ENCODE data around the gene LEF1. TPM values are rescaled to one million over a fixed set of nuclear protein-coding genes. Genes with fewer than 3 reads are reported as not detected.
"Not testable (repeated sequence)": the region's sequence is repeated elsewhere in the genome, so short reads cannot be mapped to it uniquely, and the experiment has no call there.

LEF1 gene
- total RNA-seq, 1 donor = 4.3 TPM

DNA sequence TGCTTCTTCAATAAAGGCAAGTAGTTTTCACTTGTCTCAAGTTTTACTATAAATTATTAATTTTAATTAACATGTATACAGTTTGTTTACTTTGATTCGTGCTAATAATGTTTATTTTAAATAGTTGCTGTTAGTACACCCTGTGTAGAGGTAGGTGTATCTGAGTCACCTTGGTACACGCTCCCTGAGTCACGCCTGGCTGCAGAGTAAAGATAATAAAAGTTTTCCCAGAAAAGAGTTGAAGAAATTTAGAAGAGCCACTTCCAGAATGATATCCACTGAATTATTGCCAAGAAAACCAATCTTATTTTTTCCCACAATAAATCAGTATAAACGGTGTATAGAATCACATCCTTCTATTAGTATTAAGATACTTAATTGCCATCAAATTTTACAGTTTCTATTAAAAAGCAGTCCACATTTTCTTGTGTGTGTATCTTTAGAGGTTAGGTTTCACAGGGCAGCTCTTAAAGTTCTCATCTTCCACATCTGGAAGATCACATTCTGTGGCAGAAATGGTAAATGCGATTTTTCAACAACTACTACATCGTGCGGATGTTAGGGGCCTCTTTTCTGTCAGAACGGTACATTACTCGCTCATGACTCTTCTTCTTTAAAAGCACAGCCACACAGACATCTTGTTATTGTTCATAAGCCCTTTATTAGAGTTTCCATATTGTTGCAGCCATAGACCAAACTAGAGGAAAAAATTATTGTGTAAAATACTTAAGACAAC is 123.6 kb downstream of the LEF1 start:
- no peak for DNase-seq (ENCODE audit: low read depth in 2 of 3, low spot score in 2 of 3)

DNA sequence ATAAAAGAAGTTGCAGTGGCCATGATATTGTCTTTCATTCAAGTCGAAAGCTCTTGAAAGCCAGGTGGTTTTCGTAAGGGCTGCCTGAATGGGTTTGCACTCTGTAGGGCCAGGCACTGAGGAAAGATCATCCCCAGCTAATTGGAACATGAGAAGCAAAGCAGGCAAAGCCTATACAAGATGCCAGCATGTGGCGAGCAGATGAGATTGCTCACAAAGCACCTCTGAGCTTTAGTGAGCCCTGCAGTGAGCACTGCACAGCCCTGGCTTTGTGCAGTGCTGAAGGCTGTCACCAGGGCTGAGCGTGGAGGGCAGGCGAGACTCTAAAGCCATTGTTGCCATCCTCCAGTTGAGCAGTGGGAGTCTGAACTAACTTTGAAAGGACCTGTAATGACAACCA is 125.2 kb downstream of the LEF1 start:
- DNase-seq (ENCODE audit: low read depth in 2 of 3, low spot score in 2 of 3) = no peak

DNA sequence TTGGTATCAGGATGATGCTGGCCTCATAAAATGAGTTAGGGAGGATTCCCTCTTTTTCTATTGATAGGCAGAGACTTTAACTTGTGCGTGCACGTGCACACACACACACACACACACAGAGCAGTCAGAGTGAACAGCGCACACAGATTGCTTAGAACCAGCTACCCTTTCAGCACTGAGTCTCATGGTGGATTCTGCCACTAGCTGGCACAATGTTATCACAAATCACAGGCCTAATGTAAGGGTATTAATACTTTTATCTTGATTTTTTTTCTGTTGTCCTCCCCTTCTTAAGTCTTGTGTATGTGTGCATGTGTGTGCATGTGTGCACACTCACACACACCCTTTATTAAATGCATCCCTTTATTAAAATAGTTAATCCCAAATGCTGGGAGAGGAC is 125.8 kb downstream of the LEF1 start:
- no peak for DNase-seq (ENCODE audit: low read depth in 2 of 3, low spot score in 2 of 3)

DNA sequence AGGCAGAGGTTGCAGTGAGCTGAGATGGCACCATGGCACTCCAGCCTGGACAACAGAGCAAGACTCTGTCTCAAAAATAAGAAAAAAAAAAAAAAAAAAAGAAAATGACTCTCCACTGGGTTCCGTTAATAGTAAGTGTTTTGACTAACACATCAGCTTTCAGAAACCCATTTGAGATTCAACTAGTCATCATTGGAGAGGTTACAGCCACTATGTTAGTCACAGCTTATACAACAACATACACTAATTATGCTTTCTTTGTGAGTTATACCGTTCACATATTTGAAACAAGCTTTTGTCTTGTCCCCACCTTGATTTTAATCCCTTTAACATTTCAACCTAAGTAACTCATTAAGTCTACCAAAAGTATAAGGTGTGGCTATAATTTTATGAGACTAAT is 130.8 kb downstream of the LEF1 start:
- no peak for DNase-seq (ENCODE audit: low read depth in 2 of 3, low spot score in 2 of 3)

DNA sequence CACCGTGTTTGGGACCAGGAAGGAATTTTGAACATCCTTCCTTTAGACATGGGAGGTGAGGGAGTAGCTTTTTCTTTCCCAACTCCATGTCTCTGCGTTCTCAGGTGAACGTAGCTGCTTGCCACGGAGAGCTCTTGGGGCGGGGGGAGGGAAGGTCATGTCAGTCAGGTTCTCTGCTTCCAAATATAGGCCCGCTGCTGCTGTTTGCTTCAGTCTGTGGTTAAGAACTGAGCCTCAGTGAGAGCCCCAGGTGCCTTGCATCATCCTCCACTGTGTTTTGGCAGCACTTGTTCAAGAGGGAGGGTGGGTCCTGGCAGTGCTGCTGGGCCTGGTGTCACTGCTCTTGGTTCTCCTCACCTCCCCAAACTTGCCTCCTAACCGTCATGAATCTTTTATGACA is 132.5 kb downstream of the LEF1 start:
- DNase-seq (ENCODE audit: low read depth in 2 of 3, low spot score in 2 of 3) = peak in 2 of 3 donors; percentile 16 to 40

DNA sequence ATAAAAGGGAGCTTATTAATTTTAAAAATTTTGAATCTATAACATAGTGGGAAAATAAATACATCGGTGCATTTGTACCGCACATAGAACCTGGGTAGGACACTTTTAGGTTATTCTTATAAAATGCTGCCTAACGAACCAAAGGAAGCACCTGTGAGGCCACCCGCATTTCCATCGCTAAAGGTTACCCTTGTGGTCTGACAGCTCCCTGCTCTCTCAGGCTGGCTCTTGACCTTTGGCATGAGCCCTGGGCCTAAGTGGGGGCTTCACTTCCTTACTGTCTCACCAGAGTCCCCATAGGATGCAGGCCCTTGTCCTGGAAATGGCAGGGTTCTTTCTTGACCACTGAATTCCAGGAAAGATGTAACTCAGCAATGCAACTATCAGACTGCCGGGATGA is 133.0 kb downstream of the LEF1 start:
- peak in 2 of 3 donors; percentile 16 to 49 for DNase-seq (ENCODE audit: low read depth in 2 of 3, low spot score in 2 of 3)

DNA sequence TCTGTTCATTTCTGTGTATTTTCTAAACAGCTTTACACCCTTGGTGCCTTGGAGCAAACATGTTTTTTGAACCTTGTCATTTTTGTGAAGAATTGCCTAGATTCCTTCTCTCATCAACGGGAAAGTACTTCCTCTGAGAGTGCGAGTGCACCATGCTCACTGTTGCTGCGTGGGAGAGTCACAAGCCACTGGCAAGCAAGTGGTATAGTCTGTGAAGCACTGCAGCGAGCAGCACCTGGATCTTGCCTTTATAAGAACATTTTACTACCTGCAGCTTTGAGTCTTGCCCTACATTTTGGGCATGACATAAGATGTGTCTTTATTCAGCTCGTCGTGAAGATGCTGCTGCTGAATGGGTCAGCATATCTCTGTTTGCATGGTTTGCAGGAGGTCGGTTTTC is 134.2 kb downstream of the LEF1 start:
- DNase-seq (ENCODE audit: low read depth in 2 of 3, low spot score in 2 of 3) = no peak

DNA sequence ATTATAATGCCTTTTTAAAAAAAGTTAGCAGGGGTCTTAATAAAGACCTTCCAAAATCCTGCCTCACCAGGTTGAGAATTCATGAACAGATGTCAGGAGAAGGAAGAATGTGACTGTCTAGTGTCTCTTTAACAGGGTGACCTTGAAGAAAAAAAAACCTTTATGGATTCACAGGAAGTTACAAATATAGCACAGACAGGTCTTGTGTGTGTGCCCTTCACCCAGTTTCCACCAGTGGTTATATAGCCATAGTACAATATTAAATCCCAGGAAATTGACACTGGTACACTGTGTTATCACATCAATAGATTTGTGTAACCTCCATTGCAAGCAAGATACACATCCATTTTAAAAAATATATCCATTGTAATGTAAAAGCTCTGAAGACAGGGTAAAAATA is 135.4 kb downstream of the LEF1 start:
- DNase-seq (ENCODE audit: low read depth in 2 of 3, low spot score in 2 of 3) = no peak

DNA sequence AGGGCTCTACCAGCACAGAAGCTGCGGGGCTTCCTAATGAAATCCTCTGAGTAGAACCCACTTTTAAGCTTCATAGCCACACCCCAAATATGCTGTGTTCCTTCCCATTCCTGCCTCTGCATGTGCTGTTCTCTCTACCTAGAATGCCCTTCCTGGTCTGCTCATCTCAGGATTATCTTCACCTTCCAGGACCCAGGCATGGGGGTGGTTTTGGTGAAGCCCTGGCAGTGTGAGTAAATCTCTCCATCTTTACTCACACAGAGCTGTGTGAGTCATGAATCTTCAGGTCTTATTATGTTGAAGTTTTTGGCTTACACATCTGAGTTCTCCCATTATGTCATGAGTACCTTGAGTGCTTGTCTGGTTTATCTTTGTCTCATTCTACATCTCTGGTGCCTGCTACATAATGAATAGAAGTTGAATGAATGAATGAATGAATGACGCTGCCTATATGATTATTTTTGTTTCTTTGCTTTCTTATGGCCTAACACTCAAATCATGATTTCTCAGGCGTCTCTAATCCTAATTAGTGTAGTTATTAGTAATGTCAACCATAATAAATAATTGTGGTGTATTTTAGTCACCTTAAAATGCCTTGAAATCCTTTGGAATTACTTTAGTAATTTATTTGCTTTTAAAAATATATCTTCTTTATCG is 137.2 kb downstream of the LEF1 start:
- DNase-seq (ENCODE audit: low read depth in 2 of 3, low spot score in 2 of 3) = no peak

DNA sequence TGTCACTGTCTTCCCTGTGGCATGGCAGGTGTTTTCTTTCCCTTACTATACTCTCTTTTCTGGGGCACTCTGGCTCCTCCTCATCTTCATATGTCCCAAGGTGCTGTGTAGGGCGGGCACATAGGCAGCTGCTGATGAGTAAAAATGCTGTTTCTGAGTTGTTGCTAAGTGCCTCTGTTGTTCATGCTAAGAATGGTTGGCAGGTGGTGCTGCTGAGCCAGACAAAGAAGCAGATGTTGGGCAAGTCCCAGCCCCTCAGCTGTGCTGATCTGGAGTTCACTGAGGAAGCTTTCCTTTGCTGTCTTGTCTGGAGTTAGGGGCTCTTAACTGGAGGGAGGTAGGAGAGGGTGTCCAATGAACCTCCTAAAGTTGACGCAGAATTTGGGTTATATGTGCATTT is 138.4 kb downstream of the LEF1 start:
- peak; percentile 39 to 62 (median 47) for DNase-seq (ENCODE audit: low read depth in 2 of 3, low spot score in 2 of 3)

DNA sequence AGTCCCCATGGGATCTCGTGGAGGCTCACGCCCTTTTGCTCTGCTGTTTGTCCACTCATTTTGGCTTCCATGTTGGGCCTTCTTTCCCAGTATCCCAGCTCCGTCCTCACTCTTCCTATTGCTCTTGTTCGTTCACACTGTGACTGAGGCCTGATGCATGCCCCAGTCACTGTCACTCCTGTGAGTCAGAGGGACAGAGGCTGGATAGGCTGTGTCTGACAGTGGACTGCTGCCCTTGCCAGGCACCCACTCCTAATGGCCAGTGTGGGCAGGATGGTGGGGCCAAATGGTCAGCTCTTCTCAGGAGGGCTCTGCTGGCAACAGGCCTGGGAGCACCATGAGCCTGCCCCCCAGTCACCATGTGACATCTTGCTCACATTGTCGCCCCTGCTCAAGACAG is 139.0 kb downstream of the LEF1 start:
- no peak for DNase-seq (ENCODE audit: low read depth in 2 of 3, low spot score in 2 of 3)

DNA sequence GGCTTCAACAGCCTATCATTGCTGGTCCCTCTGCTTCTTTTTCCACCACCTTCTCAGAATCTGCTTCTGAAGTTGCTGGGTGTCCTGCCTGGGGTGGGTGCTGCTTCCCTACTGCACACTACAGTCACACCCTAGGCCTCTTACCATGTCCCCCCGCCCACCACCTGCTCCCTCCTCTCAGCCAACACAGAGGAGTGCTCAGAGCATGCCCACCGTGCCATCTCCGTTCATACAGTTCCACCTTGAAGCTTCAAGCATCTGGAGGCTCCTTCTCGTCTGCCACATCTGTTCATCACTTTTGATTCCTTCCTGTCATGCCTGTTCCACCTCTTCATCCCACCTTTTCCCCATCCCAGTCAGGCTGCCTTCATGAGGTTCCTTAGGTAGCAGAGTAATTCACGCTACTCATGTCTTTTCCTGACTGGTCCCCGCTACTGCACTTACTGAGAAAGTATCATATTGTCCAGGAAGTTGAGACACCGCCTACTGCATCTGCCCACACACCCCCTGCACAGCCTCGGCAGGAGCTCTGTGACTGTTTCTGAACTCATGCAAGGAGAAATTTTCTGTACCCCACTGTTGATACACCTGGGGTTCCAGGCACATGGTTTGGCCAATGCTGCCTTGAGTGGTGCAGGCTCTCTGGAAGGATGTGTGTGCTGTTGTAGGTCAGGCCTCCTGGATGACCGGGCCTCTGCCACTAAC is 139.6 kb downstream of the LEF1 start:
- DNase-seq (ENCODE audit: low read depth in 2 of 3, low spot score in 2 of 3) = no peak

DNA sequence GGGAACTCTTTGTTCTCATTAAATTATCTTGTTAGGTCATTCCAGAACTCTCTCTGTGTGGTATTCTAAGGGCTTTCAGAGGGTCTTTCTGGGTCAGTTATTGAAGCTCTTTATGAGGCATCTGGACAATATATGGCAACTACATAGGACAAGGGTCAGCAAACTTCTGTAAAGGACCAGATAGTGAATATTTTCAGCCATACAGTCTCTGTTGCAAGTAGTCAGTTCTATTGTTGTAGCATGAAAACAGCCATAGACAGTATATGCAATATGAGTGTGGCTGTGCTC is 143.9 kb downstream of the LEF1 start:
- DNase-seq (ENCODE audit: low read depth in 2 of 3, low spot score in 2 of 3) = no peak

DNA sequence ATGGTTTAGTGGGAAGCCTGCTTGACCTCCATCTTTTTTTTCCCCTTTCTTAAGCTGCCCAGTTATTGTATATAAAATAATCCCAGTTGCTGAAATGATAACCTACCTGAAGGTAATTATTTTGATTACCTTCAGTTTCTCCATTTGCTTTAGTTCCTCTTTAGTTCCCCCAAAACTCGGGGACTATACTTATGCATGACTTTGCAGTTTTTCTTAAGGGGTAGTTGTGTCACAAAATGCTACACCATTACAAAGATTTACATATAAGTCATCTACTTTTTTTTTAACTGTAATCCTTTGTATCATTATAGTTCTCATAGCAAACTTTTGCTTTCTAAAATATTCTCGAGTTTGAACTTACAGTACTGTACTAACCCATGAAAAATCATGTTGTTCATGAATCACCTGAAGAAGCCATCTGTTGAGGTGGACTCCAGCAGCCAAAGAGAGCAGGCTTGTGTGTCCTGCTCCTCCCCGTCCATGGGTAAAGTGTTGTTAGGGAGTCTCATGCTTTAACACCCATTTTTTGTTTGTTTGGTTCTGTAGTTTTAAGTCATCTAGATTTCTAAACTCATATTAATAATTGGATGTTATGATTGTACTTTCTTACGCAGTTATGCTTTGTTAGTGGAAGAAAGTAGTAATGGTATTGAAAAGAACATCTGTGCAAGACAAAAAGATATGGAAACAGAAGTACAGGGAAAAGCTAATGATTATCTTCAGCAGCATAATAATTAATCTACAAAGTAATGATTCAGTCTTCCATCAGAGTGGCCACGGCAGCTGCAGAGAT is 144.5 kb downstream of the LEF1 start:
- DNase-seq (ENCODE audit: low read depth in 2 of 3, low spot score in 2 of 3) = peak in 2 of 3 donors; percentile 26 to 71

DNA sequence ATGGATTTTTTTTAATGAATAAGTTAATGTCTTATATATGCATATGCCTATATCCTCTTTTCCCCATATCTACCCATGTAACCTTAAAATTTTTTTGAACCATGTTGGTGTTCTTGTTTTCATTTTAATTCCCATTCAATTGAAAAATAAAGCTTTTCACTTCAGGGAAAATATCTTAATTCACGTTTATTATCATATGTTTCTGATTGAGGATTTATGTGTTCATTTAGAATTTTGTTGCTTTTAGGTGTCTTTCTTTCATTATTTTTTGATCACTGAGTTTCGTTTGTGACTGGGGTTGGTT is 149.9 kb downstream of the LEF1 start:
- DNase-seq (ENCODE audit: low read depth in 2 of 3, low spot score in 2 of 3) = no peak

DNA sequence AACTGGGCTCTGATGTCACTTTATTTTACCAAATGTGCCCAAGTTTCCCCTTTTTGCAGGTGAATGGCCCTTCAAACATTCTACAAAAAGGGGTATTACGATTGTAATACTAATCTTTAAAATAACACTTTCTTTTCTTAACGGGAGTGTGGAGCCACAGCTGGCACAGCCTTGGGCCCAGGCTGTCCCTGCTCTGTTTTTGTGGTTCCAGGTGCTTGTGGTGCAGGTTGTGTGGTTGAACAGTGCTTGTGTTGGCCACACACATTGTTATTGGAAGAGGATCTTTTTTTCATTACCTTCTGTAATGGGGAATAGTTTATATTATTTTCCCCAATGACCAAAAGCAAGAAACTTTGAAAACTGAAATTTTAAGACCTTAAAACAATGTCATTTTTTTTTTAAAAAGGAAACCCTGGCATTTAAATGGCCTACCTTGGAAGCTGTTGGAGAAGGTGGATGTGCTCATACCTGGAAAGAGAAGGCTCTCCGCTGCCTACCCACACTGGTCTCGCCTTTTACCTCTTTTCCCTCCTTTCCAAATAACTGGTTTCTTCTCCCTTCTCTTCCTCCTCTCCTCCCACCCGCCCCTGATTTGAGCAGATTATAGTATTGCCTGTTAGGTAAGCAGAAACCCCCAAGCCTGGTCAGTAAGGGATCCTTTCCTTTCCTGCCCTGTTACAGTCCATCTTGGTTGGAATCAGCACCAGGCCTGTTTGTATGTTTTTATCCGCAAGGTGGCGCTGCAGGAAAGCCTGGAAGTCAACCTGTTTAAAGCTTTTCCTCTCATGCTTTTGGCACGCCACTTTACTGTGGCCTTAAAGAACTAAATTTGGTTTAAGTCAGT is 150.5 kb downstream of the LEF1 start:
- DNase-seq (ENCODE audit: low read depth in 2 of 3, low spot score in 2 of 3) = peak; percentile 67 to 86 (median 67)

DNA sequence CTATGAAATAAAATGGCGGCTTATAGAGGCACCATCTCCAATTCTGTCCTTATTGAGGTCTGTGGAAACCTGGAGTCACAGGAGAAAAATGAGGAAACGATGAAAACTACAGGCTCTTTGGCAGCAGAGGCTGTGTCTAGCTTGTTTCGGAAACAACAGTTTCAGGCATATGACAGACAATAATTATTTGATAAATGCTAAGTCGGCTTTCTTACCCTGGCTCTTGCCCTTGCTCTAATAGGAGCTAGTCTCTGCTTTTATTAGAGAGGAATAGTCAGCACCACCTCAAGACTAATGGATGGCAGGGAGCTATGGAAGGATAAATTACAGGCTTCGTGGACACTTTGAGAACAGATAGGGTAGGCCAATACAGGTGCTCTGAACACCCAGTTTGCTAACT is 154.8 kb downstream of the LEF1 start:
- no peak for DNase-seq (ENCODE audit: low read depth in 2 of 3, low spot score in 2 of 3)

DNA sequence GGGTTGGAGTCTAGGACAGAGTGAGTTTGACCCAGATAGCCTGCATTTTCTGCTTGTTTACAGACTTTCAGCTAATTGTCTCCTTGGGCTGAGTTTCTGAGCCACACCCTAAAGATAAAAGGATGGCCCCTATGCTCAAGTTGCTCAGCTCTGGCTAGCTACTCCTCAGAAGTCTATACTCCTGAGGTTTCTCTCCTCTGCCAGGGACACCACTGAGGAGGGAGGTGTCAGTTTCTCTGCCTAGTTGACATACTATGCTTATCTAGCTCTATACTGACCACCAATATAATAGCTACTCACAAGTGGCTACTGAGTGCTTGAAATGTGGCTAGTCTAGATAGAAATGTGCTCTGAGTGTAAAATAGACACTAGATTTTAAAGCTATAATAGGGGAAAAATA is 155.4 kb downstream of the LEF1 start:
- DNase-seq (ENCODE audit: low read depth in 2 of 3, low spot score in 2 of 3) = no peak

DNA sequence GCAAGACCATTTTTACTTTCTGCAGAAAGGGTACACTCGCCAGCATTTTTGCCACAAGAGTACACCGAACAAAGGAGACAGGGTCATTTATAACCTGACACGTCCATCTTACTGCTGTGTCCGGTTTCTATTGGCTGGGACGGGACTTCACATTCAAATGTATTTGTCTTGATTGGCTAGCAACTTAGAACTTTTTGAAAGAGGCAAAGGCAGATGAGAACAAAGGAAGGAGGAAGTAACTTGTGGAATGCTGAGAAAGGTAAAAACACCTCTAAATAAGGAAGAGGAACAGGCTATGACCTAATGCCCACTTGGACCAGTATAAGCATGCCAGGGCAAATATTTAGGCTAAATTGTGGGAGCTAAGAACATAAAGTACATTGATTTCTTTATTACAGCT is 156.3 kb downstream of the LEF1 start:
- not testable (repeated sequence) for DNase-seq (ENCODE audit: low read depth in 2 of 3, low spot score in 2 of 3)

DNA sequence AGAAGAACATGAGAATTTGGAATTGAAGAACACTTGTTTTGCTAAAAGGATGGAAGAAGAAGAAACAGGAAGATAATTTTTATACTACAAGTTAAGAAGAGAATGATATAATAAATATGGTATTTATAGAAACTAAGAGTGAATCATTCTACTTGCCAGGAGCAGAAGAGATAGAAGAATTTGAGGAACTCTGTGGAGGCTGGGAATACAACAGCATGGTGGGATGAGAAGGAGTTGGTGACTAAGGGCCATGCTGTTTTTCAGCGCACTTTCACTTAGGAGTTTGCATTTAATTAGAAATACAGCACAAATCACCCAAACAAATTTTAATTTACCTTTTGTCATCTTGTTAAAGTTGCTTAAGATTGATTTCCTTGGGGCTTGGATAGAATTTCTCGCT is 158.6 kb downstream of the LEF1 start:
- DNase-seq (ENCODE audit: low read depth in 2 of 3, low spot score in 2 of 3) = no peak

DNA sequence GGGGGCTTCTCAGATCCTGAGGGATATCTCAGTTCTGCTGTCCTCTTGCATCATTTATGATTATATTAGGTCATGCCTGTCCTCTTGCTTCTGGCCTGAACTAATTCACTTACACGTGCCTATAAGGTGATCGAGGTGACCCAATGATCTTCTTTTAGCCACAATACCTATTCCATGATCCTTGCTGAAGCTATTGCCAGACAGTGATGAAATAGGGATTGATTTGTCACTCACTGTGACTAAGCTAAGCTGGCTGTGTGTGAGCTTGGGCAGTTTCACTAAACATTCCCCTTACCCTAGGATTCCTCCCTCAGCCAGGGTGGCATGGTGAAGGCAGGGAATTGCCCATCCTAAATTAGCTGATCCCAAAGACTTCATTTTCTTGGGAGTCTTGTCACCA is 160.0 kb downstream of the LEF1 start:
- DNase-seq (ENCODE audit: low read depth in 2 of 3, low spot score in 2 of 3) = no peak
